Sigmoid colon (tissue), 7 donors: Measurements from ENCODE around the gene SCARB1. TPM values are rescaled to one million over a fixed set of nuclear protein-coding genes. Genes with fewer than 3 reads are reported as not detected.
A peak's percentile ranks its signal among the peaks of the same experiment; 100 is the strongest.

ENCODE experiments used
- DNase-seq: peaks from one replicate; pipeline ENCODE4 v3.0.0-alpha.2; 2019
- H3K27ac ChIP-seq, 4 donors: fragments of 200-600 bp; sonication (generic); one replicate each; pipeline ENCODE4 v1.5.1; 2016 to 2019; ENCODE audit warnings: mild to moderate bottlenecking in 1 of 4
- H3K27me3 ChIP-seq, 3 donors: fragments of 200-600 bp; sonication (generic); one replicate each; pipeline ENCODE4 v1.5.1; 2019; ENCODE audit warnings: mild to moderate bottlenecking in 1 of 3
- H3K36me3 ChIP-seq, 4 donors: fragments of 200-600 bp; sonication (generic); one replicate each; pipeline ENCODE4 v1.5.1; 2016 to 2019
- H3K4me1 ChIP-seq, 4 donors: fragments of 200-600 bp; sonication (generic); one replicate each; pipeline ENCODE4 v1.5.1; 2017 to 2019
- H3K4me3 ChIP-seq, 4 donors: fragments of 200-600 bp; sonication (generic); one replicate each; pipeline ENCODE4 v1.5.1; 2017 to 2019; ENCODE audit warnings: mild to moderate bottlenecking in 2 of 4, moderate library complexity in 1 of 4
- H3K9me3 ChIP-seq, 4 donors: fragments of 200-600 bp in 3 of 4; sonication (generic) in 3 of 4; one replicate each; pipeline versions ENCODE4 v1.5.1 to v1.6.1; 2013 to 2019
- CTCF ChIP-seq, 4 experiments: fragments of 450-650 bp in 3 of 4; fragments of 200-600 bp in 1 of 4; IDR thresholded peaks; one replicate each; pipeline ENCODE4 v1.5.1; 2016 to 2019; ENCODE audit warnings: antibody characterized with exemption in 4 of 4, mild to moderate bottlenecking in 3 of 4, moderate library complexity in 2 of 4
- EP300 ChIP-seq, 4 donors: sonication (generic); formaldehyde crosslinking; IDR thresholded peaks; one replicate each; pipeline ENCODE4 v1.6.1; 2017; ENCODE audit warnings: antibody characterized with exemption in 4 of 4
- POLR2A ChIP-seq, 2 donors: fragments of 450-650 bp; IDR thresholded peaks; one replicate each; pipeline ENCODE4 v1.6.1; 2016; ENCODE audit warnings: antibody characterized with exemption in 2 of 2, mild to moderate bottlenecking in 2 of 2, moderate library complexity in 2 of 2
- POLR2AphosphoS5 ChIP-seq, 4 donors: sonication (generic); formaldehyde crosslinking; IDR thresholded peaks; one replicate each; pipeline ENCODE4 v1.6.1; 2017; ENCODE audit warnings: antibody characterized with exemption in 4 of 4
- WGBS, 2 donors: extraction: QIAGEN DNeasy Blood & Tissue Kit; methylation state at CpG; one replicate each; pipeline ENCODE4 v1.1.7; 2013; 5-methylcytosine and 5-hydroxymethylcytosine counted together
- intact Hi-C: fragments of 100-400 bp; cut with DNase I; formaldehyde crosslinking; loops from one replicate; pipeline ENCODE4 v1.15.1; 2023
- polyA plus RNA-seq, 3 donors: library from polyadenylated mRNA; stranded (reverse); fragments of 200-250 nt; gene quantifications; one replicate each; pipeline ENCODE4 v1.2.3, GENCODE V29; 2013
- total RNA-seq, 4 donors: library from RNA; depleted of rRNA; stranded (reverse); fragments of >200 nt; gene quantifications; one replicate each; pipeline ENCODE4 v1.1.0, GENCODE V29; 2016
- donor health status: healthy with polysubstance abuse.
- donor health status: Bipolar disorder and iron deficiency.
- donor health status: healthy.

The SCARB1 gene
- total and polyA plus RNA-seq, 7 donors, result 4.2 to 36.4 (median 11.4) TPM

- no peak for TF ChIP-seq EP300 (IDR thresholded peaks at IDR 0.05)
- peak; percentile 92 to 99 (median 97) for TF ChIP-seq CTCF (IDR thresholded peaks at IDR 0.05)
- TF ChIP-seq POLR2AphosphoS5 (IDR thresholded peaks at IDR 0.05), result peak in 1 of 4 donors; percentile 31
- TF ChIP-seq POLR2A (IDR thresholded peaks at IDR 0.05), result no peak
- no peak overlapping the region for H3K27ac ChIP-seq
- 20 to 29% methylated on average over 35 of the region's 35 CpGs for WGBS, 2 donors
- DNase-seq, result peak; percentile 92
- intact Hi-C loops, result loop anchor here (1.0 to 10.0 kb wide), 4 partner anchors 413 to 735 kb away; no protein-coding TSS in a partner anchor
- H3K4me1 ChIP-seq, result peaks cover 0 to 35% (median 23%) of the 10 kb centered on the region in 4 donors
- no peaks in the 10 kb centered on the region for H3K36me3 ChIP-seq
- no peak overlapping the region for H3K4me3 ChIP-seq
- H3K9me3 ChIP-seq, result no peaks in the 10 kb centered on the region
- no peaks in the 10 kb centered on the region for H3K27me3 ChIP-seq
Measured at GRCh38 chr12:124771462-124772288, 92.0 kb downstream of the SCARB1 start.

- 37 to 82% methylated on average over 5 of the region's 5 CpGs for WGBS, 2 donors
- Histone ChIP-seq H3K27me3 (no peaks in the 10 kb centered on the region), H3K9me3 (no peaks in the 10 kb centered on the region), H3K27ac (no peak overlapping the region), H3K4me1 (peaks cover 0 to 44% (median 33%) of the 10 kb centered on the region in 4 donors), H3K36me3 (no peaks in the 10 kb centered on the region), H3K4me3 (no peak overlapping the region)
- DNase-seq, result no peak
- TF ChIP-seq CTCF (IDR thresholded peaks at IDR 0.05), result no peak
- TF ChIP-seq POLR2AphosphoS5 (IDR thresholded peaks at IDR 0.05), result no peak
- TF ChIP-seq EP300 (IDR thresholded peaks at IDR 0.05), result no peak
- intact Hi-C loops, result loop anchor here (1.0 to 10.0 kb wide), 3 partner anchors 446 to 734 kb away; no protein-coding TSS in a partner anchor
Measured at GRCh38 chr12:124770728-124771127, 92.9 kb downstream of the SCARB1 start.

DNA sequence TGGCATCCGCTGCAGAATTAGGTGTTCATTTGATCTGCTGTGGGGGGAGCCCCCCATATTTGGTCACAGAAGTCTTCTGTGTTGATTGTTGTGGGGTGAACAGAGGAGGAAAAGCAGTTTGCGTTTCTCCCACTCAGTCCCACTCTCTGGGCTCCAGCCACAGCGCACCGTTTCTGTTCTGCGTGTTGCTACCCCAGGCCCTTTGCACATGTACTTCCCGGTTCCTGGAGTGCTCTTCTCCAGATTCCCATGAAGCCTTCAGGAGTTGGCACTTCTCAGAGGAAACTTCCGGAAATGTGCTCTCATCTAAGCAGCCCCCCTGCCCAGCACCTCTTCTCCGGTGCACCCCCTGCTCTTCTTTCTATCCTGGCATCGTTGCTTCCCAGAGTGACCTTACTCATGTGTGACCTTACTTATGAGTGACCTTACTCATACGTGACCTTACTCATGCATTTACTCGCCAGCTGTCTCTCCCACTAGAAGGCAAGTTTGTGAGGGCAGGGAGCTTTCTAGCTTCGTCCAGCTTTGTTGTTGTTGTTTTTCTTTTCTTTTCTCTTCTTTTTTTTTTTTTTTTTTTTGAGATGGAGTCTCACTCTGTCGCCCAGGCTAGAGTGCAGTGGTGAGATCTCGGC is 93.7 kb downstream of the SCARB1 start:
- TF ChIP-seq POLR2AphosphoS5 (IDR thresholded peaks at IDR 0.05) (no peak), POLR2A (IDR thresholded peaks at IDR 0.05) (no peak), EP300 (IDR thresholded peaks at IDR 0.05) (no peak), CTCF (IDR thresholded peaks at IDR 0.05) (no peak)
- 86% methylated on average over 14 of the region's 14 CpGs for WGBS, 2 donors

DNA sequence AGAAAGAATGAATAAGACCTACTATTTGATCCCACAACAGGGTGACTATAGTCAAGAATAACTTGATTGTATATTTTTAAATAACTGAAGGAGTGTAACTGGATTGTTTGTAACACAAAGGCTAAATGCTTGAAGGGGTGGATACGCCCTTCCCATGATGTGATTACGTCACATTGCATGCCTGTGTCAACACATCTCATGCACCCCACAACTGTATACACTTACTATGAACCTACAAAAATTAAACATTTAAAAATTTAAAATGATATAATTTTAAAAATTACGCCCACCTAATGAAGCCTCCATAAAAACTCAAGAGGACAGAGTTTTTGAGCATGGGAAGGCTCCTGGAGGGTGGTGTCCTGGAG is 94.5 kb downstream of the SCARB1 start:
- H3K4me1 ChIP-seq, result peaks cover 0 to 43% (median 41%) of the 10 kb centered on the region in 4 donors
- 42 to 71% methylated on average over 3 of the region's 3 CpGs for WGBS, 2 donors

More for the DNA sequence above, 93.7 kb downstream of the SCARB1 start:
- Histone ChIP-seq H3K9me3 (peaks cover 0 to 1% (median 0%) of the 10 kb centered on the region in 4 donors), H3K4me1 (peaks cover 0 to 48% (median 40%) of the 10 kb centered on the region in 4 donors), H3K27me3 (no peaks in the 10 kb centered on the region), H3K27ac (no peak overlapping the region), H3K4me3 (no peak overlapping the region), H3K36me3 (no peaks in the 10 kb centered on the region)
- no peak for DNase-seq
- intact Hi-C loops, result loop anchor here (5.0 to 10.0 kb wide), 3 partner anchors 253 to 718 kb away; no protein-coding TSS in a partner anchor

More for the DNA sequence above, 94.5 kb downstream of the SCARB1 start:
- H3K9me3 ChIP-seq, result peaks cover 0 to 5% (median 2%) of the 10 kb centered on the region in 4 donors
- H3K27ac ChIP-seq, result no peak overlapping the region
- H3K36me3 ChIP-seq, result no peaks in the 10 kb centered on the region
- DNase-seq, result no peak
- intact Hi-C loops, result loop anchor here (5.0 kb wide), 1 partner anchor 252 kb away; no protein-coding TSS in a partner anchor
- no peak for TF ChIP-seq EP300 (IDR thresholded peaks at IDR 0.05)
- no peak for TF ChIP-seq CTCF (IDR thresholded peaks at IDR 0.05)
- TF ChIP-seq POLR2AphosphoS5 (IDR thresholded peaks at IDR 0.05), result no peak
- no peak for TF ChIP-seq POLR2A (IDR thresholded peaks at IDR 0.05)
- no peaks in the 10 kb centered on the region for H3K27me3 ChIP-seq
- H3K4me3 ChIP-seq, result no peak overlapping the region
